Testis (tissue), 2 donors: ENCODE data around the gene STAU1.

Experiments used
- POLR2A ChIP-seq: fragments of 450-650 bp; IDR thresholded peaks from one replicate; pipeline ENCODE4 v1.6.1; 2017; ENCODE audit warnings: antibody characterized with exemption, mild to moderate bottlenecking, moderate library complexity
- TF ChIP-seq, protein P1 (sequence below), 3 experiments: fragments of 450-650 bp in 2 of 3; fragments of 200-600 bp in 1 of 3; sonication (generic) in 1 of 3; IDR thresholded peaks; one replicate each; pipeline ENCODE4 v1.5.1; 2016 to 2019; ENCODE audit warnings: antibody characterized with exemption in 3 of 3, mild to moderate bottlenecking in 2 of 3, moderate library complexity in 1 of 3

DNA sequence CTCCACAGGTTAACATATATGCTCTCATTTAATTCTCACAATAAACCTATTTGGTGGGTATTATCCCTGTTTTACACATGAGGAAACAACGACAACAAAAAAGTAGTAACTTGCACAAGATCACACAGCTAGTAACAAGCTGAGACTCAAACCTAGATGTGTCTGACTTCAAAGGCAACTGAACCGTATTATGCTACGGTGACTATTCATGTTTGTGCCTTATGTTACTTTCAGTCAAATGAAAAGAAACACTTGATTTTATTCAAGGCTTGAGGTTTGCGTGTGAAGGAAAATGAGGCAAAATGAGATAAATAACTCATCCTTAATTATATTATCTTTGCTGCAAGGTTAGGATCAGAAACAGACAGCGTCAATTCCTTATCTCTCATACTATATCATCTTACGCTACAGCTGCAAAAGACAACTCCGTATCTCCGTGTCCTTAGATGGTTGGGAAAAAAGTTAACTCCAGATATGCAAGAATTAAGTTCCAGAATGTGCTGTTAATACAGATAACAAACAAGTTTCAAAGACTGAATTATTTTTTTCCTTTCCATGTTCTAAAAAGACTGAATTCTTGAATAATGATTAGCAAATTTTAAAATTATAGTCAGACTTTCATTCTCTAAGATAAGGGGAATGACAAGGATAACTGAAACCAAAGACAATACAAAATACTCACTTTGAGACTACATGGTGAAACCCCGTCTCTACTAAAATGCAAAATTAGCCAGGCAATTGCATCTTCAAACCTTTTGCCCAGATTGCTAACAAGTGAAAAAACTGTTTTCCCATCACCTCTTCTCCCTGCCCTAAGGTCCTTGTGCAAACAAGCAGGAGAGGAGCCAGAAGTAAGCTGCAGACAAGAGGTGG is 27.8 kb downstream of the STAU1 start:
- TF ChIP-seq, protein P1, sequence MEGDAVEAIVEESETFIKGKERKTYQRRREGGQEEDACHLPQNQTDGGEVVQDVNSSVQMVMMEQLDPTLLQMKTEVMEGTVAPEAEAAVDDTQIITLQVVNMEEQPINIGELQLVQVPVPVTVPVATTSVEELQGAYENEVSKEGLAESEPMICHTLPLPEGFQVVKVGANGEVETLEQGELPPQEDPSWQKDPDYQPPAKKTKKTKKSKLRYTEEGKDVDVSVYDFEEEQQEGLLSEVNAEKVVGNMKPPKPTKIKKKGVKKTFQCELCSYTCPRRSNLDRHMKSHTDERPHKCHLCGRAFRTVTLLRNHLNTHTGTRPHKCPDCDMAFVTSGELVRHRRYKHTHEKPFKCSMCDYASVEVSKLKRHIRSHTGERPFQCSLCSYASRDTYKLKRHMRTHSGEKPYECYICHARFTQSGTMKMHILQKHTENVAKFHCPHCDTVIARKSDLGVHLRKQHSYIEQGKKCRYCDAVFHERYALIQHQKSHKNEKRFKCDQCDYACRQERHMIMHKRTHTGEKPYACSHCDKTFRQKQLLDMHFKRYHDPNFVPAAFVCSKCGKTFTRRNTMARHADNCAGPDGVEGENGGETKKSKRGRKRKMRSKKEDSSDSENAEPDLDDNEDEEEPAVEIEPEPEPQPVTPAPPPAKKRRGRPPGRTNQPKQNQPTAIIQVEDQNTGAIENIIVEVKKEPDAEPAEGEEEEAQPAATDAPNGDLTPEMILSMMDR (IDR thresholded peaks at IDR 0.05) = no peak
- no peak for TF ChIP-seq POLR2A
